Measurements from ENCODE around the gene ELAVL1.

DNA sequence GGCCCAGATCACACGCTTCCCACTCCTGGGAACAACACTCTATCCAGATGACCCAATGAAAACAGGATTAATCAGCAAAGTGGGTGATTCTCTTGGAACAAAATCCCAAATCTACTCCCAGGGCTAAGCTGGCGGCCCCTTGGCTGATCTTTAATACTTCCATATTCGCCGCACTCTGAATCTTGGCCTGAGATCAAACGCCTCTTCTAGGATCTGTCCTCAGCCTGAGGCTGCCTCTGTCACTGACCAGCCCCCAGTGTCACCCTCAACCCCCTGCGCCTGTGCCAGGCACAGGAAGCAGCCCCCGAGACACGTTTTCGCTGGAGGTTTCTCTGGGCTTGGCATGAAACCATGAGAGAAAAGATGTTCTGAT lies 77.1 kb downstream of the ELAVL1 start:
- TF ChIP-seq, protein P1, sequence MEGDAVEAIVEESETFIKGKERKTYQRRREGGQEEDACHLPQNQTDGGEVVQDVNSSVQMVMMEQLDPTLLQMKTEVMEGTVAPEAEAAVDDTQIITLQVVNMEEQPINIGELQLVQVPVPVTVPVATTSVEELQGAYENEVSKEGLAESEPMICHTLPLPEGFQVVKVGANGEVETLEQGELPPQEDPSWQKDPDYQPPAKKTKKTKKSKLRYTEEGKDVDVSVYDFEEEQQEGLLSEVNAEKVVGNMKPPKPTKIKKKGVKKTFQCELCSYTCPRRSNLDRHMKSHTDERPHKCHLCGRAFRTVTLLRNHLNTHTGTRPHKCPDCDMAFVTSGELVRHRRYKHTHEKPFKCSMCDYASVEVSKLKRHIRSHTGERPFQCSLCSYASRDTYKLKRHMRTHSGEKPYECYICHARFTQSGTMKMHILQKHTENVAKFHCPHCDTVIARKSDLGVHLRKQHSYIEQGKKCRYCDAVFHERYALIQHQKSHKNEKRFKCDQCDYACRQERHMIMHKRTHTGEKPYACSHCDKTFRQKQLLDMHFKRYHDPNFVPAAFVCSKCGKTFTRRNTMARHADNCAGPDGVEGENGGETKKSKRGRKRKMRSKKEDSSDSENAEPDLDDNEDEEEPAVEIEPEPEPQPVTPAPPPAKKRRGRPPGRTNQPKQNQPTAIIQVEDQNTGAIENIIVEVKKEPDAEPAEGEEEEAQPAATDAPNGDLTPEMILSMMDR (IDR thresholded peaks at IDR 0.05), result no peak
- no peak for TF ChIP-seq POLR2A (IDR thresholded peaks at IDR 0.05)

Data from testis (tissue), 2 donors.